Measurements from ENCODE around the gene CDK11A.
"Not testable (repeated sequence)": the region's sequence is repeated elsewhere in the genome, so short reads cannot be mapped to it uniquely, and the experiment has no call there.

Gene CDK11A

DNA sequence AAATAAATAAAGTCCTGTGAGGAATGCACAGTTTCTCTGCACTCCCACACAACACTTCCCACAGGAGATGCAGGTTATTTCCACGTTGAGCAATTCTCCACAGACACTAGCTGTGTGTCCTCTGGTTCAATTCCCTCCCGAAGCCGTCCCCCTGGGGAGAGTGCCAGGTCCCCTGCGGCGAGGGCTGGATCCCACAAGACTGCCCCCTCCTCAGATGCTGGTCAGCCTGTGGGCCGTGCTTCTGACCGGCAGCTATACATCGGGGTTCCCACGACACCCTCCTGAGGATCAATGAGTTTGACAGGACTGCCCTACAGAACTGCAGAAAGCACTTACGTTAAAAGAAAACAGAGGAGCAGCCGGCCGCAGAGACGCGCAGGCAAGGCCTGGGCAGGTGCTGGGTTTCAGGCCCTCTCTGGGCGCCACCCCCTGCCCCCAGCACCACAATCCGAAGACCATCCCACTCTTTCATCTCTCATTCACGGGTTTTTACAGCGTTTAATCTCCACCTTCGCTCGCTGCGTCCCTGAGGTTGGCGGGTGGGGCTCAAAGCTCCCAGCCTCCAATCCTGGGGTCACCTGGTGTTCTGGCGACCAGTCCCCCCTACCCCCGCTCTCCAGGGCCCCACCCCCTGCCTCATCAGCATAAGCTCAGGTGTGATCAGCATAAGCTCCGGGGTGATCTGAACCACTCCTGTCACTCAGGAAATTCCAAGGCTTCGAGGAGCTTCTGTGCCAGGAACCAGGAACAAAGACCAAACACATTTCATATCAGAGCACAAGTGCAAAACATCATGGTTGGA, 40.9 kb downstream of the CDK11A start:
- DNase-seq (ENCODE audit: low read depth), result no peak

GRCh38 chr1:1680912-1681273, 43.3 kb downstream of the CDK11A start:
- no peak for DNase-seq (ENCODE audit: low read depth)

DNA sequence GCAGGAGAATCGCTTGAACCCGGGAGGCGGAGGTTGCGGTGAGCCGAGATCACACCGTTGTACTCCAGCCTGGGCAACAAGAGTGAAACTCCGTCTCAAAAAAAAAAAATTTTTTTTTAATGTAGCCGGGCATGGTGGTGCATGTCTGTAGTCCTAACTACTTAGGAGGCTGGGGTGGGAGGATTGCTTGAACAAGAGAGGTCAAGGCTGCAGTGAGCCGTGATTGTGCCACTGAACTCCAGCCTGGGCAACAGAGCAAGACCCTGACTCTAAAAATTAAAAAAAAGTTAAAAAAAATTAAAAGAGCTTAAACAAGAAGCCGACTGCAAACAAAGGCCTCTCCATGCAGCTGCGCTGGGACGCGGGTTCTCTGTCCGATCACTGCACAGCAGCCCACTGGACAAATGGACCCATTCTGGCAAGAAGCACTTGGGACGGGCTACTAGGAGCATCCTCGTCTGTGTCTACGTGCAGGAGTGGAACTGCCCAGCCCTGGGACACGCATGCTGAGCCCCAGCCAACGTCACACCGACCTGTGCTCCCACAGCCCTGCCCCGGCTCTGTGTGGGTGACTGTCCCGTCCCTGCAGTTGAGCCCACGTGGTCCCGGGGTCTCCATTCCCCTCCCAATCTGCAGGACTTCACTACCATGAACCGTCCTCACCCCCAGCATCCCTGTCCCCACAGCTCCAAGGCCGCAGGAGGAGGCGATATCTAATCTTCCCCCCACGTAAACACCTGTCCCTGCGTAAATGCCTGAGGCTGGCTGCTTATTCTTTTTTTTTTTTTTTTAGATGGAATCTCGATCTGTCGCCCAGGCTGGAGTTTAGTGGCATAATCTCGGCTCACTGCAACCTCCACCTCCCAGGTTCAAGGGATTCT, 43.9 kb downstream of the CDK11A start:
- no peak for DNase-seq (ENCODE audit: low read depth)

- DNase-seq (ENCODE audit: low read depth), result no peak
These were observed 45.4 kb downstream of the CDK11A start for GRCh38 chr1:1678581-1679380.

- no peak for DNase-seq (ENCODE audit: low read depth)
These were observed 46.2 kb downstream of the CDK11A start for GRCh38 chr1:1677718-1678580.

DNA sequence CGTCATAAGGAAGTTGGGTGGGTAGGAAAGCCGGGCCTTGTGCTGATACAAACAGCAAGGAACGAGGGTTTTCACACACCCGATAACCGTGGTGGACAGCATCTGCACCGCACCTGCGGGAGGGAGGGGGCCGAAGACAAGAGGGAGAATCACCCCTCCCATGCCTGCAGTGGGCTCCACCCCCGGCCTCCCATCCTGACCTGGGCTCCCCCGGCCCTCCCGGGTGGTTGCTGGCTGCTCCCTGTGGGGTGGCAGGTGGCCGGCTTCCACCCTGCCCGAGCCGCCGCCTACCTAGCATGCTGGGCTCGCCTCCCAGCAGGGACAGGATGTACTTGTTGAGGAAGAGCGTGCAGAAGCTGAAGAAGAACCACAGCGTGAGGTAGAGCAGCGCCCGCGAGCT, 48.1 kb downstream of the CDK11A start:
- DNase-seq (ENCODE audit: low read depth), result not testable (repeated sequence)

DNA sequence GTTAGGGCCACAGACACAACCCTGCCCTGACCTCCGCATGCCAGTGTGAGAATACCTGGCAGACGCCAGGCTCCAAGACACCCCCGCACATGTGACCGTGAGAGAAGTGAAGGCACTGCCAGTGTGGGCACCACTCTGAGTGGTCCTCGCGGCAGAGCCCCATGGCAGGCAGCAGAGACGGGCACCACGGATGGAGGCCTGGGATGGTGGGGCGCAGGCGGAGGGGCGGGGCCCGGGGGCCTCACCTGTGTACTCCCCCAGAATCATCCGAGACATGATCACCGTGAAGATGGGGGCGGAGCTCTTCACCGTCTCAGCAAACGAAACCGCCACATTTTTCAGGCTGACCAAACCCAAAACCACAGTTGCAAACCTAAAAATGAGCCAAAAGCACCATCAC, 48.9 kb downstream of the CDK11A start:
- DNase-seq (ENCODE audit: low read depth), result not testable (repeated sequence)

DNA sequence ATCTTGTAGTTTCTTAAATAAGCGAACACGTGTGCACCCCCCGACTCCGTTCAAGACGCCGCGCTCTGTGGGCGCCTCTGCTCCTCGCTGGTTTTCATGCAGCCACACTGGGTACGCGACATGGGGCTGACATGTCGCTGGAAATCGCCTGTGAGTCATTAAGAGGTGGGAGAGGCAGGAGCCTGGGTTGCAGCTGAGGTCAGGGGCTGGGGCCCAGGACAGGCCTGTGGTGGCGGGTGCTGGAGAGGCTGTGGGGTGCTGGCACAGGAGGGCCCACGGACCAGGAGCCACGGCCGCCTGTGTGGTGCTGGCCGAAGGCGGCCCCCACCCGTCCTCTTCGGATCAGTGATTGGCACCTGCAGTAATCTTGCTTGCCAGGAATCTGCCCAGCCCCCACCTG, 49.4 kb downstream of the CDK11A start:
- DNase-seq (ENCODE audit: low read depth), result not testable (repeated sequence)

DNA sequence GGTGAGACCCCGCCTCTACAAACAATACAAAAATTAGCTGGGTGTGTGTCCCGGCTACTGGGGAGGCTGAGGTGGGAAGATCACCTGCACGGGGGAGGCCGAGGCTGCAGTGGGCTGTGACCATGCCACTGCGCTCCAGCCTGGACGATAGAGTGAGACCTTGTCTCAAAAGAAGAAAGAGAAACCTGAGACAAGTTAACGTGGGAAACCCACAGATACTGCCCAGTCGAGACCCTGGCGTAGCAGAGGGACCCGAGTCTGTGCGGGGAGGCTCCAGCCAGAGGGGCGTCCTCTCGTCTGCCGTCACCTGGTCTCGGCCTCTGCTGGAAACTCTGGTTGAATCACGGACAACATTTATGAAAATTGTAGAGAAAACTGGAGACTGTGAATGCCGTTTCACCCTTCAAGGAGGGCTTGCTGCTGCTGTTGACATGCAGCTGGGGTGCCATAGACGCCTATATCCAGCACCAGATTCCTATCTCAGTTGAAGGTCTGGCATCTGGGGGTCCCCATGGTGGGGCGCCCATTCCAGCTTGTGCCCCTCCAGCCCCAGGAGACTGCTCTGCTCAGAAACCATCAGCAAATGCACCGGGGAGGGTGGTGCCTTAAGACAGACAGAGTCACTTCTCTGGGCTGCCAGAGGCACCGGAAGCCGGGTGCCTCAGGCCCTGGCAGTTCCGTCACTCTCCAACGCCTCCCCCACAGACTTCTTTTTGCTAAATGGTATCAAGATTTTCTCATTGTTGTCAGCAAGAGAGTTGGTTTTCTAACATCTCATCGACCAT, 51.8 kb downstream of the CDK11A start:
- DNase-seq (ENCODE audit: low read depth), result no peak

- DNase-seq (ENCODE audit: low read depth), result no peak
These were observed 52.6 kb downstream of the CDK11A start for GRCh38 chr1:1671365-1672119.

DNA sequence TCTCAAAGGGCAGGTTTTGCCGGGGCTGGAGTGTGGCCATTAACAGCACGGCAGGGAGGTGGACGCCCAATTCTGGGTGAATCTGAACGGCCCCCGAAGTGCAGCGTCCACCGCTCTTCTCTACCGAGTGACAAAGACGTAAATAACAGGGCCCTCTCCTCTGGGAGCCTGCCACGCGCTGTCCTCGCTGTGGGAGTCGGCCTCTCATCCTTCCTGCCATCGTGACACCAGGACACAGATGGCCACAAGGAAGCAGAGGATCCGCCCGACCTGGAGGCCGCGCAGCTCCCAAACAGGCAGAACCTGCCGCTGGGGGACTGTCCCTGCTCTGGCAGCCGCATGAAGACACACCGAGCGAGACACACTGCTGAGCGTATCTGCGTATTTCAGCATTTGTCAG, 53.3 kb downstream of the CDK11A start:
- no peak for DNase-seq (ENCODE audit: low read depth)

- DNase-seq (ENCODE audit: low read depth), result no peak
These were observed 54.4 kb downstream of the CDK11A start for GRCh38 chr1:1669468-1670440.

- no peak for DNase-seq (ENCODE audit: low read depth)
These were observed 57.6 kb downstream of the CDK11A start for GRCh38 chr1:1666526-1666925.

DNA sequence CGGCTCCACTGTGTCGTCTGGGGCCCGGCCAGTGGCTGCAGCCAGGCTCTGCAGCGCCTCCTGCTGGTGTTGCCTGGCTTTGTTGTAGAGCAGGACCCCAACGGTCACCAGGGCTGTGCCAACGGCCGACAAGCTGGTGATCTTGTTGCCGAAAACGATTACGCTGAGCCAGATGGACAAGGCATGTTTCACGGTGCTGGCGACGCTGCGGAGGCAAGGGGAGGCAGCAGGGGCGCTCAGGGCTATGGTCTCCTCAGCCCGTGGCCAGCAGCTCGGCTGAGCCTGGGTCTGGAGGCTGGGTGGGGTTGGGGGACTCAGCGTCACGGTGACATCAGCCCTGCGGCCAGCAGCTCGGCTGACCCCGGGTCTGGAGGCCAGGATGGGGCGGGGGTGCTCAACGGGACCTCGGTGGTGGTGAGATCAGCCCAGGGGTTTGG, 58.3 kb downstream of the CDK11A start:
- DNase-seq (ENCODE audit: low read depth), result no peak

- no peak for DNase-seq (ENCODE audit: low read depth)
These were observed 59.0 kb downstream of the CDK11A start for GRCh38 chr1:1664941-1665814.

- not testable (repeated sequence) for DNase-seq (ENCODE audit: low read depth)
These were observed 59.8 kb downstream of the CDK11A start for GRCh38 chr1:1664318-1664717.

DNA sequence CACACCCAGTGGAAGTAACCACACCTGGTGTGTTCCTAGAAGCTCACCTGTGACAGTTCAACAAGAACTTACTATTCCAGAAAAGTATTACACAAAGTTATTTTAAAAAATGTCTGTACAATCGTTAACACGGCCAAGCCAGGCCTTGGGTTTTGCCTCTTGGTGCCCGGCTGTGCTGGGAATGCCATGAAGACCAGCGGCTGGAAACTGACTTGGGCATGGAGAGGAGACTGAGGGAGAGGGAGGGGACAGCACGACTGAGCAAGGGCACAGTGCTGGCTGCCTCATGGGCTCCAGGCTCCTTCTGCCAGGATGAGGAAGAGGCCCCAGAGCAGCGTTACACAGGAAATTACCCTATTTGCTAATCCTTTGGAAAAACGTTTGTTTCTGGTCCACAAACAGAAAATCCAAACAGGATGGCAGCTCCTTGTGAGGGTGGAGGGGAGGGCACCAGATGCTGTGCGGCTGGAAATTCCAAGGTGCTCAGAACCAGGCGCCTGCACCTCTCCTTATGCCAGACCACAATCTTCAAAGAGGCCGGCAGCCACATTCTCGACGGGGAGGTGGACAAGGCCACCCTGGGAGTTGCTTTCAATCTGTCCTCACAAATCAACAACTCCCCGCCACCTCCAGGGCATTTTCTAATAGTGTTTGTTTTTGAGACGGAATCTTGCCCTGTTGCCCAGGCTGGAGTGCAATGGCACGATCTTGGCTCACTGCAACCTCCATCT, 61.2 kb downstream of the CDK11A start:
- DNase-seq (ENCODE audit: low read depth), result not testable (repeated sequence)

All from stimulated activated CD8-positive, alpha-beta memory T cell treated with anti-CD3 and anti-CD28 coated beads, Interleukin-15, amount 100 ng/mL, for 24 hours (primary cell).